NCI-H82 treated with DMSO at 0.1 percent for 48 hours (cell line): Measurements from ENCODE around the gene NWD2.

Source experiments
- DNase-seq: peaks from one replicate; lab custom pipeline; 2025; ENCODE audit not compliant: unreplicated experiment; lab: John Stamatoyannopoulos, UW

The NWD2 gene

DNA sequence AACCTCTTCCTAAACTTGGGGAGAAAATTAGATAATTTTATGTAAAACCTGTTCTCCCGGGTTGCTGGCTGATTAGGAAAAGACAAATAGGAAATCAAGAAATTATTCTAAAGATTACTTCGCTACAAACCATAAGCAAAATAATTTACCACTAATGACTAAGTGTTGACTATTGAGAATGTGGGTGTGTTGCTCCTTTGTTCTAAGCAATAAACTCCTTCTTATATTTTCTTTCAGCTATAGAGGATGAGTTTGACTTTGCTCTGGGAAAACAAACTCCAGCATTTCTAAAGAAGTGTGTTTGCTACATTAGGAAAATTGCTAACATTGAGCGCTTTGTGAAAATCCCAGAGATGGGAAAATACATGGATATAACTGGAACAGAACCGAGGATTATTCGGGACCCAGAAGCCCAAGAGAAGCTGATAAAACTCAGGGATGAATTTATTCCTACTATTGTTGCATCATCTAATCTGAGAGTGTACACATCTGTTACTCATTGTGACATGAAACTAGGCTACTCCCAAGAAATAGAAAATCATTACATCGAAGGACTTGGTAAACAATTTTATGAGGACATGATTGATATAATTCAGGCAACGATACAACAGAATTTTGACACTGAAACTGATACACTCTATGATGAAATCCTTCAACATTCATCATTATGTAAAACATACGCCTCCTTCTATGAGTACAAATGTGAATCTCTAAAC lies 194.2 kb downstream of the NWD2 start:
- DNase-seq = no peak

- no peak for DNase-seq
Measured at GRCh38 chr4:37439809-37440474, 195.4 kb downstream of the NWD2 start.

- DNase-seq = no peak
Measured at GRCh38 chr4:37440501-37440900, 196.0 kb downstream of the NWD2 start.

DNA sequence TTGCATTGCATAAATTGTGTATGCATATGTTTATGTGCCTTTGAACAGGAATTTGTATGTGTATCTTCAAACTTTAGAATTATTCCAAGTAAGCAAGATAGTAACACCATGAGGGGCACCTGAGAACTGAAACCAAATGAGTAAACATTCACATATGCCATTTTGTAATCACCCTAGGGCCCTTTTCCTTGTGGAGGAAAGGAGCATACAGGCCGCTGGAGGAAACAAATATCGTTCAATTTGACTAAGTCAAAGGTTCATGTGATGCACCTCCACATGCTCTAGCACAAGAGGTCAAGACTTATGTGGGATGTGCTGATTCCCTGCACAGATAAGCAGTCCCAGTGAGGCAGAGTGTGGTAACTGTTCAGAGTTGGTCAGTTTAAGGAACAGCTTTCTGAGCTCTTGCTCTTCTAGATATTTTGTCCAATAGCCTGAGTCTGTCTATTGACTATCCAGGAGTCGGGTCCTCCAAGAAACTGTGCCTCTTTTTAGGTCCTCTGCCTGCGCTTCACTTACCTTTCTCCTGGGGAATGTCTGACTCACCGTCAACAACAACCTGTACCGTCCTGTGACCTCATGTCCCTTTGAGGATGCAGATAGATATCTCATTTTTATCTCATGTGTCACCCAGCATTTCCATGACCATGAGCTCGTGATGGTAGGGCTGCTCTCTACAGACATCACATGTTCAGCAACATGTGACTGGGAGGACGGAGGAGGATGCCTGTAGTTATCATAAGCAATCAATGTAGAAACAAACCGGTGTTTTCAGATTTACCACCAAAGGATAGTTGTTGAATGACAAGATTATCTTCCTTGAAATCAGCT lies 196.9 kb downstream of the NWD2 start:
- DNase-seq = no peak

DNA sequence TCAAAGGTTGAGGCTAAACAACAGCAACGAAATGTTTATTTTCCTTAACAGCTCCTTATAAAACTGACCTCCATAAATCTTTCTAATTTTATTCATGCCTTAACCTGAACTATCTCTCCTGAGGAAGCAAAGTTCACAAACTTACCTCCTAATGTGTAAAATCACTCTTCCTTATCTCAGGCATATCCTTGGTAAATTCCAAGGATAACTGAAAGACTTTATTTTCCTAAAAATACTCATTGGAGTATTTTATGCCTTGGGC lies 197.4 kb downstream of the NWD2 start:
- DNase-seq = no peak

DNA sequence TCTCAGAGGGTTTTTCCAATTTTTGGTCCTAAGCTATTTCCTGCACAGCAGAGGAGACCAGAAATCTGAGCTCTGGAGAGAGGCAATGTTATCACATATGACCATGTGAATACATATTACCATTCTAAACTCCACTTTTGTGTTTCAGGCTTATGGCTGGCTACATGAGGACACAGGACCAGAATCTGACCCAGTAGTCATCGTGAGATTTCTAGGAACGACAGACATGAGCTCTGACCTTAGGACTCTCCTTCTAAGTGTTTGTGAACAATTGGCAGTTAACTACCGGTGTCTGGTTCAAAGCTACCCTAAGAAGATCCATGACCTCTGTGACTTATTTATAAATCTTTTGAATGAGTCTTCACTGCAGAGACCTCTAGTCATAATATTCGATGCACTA lies 198.6 kb downstream of the NWD2 start:
- no peak for DNase-seq

DNA sequence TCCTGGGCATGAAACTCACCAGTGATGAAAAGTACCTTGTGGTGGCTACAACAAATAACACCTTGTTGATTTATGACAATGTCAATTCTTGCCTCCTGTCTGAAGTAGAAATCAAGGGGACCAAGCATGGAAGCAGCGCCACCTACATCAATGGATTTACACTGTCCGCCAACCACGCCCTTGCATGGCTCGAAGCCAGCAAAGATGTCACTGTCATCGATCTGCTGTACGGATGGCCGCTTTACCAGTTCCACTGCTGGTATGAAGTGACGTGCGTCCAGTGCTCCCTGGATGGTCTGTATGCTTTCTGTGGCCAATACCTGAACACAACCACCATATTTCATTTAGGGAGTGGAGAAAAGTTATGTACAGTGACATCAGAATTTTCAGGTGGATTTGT lies 200.5 kb downstream of the NWD2 start:
- no peak for DNase-seq

DNA sequence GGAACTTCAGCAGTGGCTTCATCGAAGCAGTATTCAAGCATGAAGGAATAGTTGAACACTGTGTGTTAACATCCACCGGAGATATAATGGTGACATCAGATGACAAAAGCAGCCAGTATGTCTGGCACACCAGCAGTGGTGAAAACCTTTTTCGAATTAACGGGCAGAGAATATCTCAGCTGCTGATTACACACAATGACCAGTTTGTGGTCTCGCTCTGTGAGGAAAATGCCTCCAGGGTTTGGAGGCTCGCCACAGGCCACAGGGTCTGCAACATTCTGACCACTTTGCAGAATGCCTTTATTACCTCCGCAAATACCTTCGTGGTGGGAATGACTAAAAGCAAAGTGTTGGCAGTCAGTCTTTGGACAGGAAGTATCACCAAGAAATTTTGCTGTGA lies 201.5 kb downstream of the NWD2 start:
- no peak for DNase-seq

- DNase-seq = no peak
Measured at GRCh38 chr4:37447886-37448285, 203.3 kb downstream of the NWD2 start.

DNA sequence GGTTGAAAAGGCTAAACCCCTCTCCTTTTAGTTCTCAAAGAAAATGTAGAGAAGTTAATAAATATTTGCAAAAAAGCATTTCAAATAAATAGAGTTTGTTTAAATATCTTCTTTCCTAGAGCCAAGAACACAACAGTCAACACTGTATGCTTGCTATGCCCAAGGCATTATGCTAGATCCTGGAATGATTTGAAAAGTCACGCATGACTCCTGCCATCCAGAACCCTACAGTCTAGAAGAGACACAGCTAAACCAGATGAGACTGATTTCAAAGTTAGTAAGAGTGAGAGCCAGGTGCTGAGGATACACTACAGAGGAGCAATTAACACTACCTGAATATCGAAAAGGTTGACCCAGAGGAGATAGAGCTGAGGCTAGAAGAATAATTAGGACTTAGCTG lies 205.8 kb downstream of the NWD2 start:
- DNase-seq = no peak

DNA sequence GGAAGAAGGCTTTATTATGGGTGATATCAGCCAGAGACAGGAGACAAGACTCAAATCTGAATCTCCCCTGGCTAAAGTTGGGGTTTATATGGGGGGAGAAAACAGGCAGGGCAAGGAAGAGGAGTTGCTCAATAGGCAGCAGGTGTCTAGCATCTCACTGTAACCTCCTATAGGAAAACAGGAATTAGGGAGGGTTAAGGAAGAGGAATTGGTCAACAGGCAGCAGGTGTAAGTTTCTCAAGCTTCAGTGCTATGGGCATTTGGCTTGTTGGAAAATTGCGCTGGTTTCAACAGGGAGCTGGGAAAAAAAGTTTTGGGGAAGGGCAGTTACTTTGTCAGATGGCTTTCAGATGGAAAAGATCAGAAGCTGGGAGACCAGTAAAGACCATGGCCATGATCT lies 206.4 kb downstream of the NWD2 start:
- DNase-seq = no peak

GRCh38 chr4:37451656-37452055 lies 207.1 kb downstream of the NWD2 start:
- no peak for DNase-seq

DNA sequence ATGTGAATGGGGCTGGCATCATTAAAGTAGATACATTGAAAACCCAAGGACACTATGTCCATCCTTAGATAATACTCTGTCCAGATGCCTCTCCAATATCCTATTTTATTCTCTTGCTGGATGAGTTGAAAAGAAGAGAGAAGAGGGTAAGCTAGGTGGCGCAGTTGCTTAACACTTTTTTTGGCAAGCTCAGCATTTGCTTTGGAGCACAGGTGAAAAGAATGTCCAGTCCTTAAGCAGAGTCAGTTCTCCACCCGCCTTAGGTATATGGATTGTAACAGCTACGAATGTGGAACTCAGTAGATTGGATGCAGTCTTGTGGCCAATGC lies 208.4 kb downstream of the NWD2 start:
- peak; percentile 46 for DNase-seq

- DNase-seq = no peak
Measured at GRCh38 chr4:37453281-37453998, 208.9 kb downstream of the NWD2 start.

GRCh38 chr4:37453999-37454800 lies 209.7 kb downstream of the NWD2 start:
- DNase-seq = no peak

GRCh38 chr4:37455301-37456131 lies 211.0 kb downstream of the NWD2 start:
- DNase-seq = no peak

DNA sequence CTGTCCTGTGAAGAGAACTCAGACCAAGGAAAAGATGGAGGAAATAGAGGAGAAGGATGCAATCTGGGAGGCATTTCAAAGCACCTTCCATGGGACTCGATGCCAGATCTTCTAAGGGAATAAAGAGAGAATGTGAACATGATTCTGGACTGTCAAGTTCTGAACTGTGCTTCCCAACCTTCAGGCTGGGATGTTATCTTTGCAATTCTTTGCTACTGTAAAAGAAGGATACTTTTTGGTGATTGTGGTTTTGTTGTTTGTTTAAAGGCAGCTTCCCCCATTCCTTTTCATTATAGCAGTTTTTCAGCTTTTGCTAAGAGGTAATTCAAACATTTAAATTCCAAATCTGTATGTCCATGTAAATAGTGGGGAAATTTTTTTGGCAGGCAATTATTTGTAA lies 217.3 kb downstream of the NWD2 start:
- DNase-seq = no peak

DNA sequence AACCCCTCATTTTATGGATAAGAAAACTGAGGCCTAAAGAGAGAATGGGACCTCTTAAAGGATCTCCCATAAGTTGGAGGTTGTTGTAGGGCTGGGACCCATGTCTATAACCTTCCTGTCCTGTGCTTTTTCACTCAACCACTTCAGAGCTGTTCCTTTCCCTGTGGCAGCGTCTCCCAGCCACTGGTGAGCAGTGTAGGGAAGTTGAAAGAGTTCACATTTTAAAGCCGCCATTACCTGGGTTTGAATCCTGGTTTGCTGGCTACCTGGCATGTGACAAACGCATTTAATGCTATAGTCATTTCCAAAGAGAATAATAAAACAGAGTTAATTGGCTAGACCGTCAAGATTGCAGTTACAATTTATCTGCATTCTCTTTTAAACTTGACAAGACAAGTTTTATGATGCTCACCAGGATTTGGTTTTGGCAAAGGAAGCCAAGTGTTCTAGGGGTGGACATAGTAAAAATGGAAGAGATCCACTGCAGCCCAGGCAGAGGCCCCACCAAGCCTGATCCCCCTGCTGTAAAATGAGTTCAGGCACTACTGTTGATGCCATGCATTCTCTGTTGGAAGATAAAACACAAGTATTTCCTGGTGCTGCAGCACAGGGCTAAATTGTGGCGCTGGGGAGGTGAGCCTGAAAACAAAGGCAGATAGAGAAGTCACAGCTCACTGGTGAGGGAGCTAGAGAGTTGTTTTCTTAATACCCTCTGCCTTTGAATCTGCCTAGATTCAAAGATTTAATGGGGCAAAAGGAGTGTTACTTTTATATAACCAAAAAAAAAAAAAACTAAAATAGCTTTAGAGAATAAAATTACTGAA lies 218.7 kb downstream of the NWD2 start:
- DNase-seq = no peak
